SK-N-SH treated with all-trans-retinoic acid at 6 μM for 48 hours (cell line): ENCODE data around the gene ZNF140.

ENCODE experiments used
- ARNTL ChIP-seq: fragments of 450-650 bp; formaldehyde crosslinking; IDR thresholded peaks from 2 replicates; pipeline ENCODE4 v1.5.0; 2020; ENCODE audit warnings: low read depth, mild to moderate bottlenecking, moderate library complexity, borderline replicate concordance
- BACH2 ChIP-seq: fragments of 250-450 bp; sonication (Bioruptor Pico); IDR thresholded peaks from 2 replicates; pipeline ENCODE4 v1.9.0; 2021; ENCODE audit warnings: mild to moderate bottlenecking, borderline replicate concordance
- ESRRG ChIP-seq: fragments of 250-450 bp; sonication (Bioruptor Pico); IDR thresholded peaks from 2 replicates; pipeline ENCODE4 v1.6.1; 2021; ENCODE audit warnings: mild to moderate bottlenecking
- OSR1 ChIP-seq: fragments of 250-450 bp; sonication (Bioruptor Pico); IDR thresholded peaks from 2 replicates; pipeline ENCODE4 v1.8.0; 2022; ENCODE audit warnings: moderate library complexity, mild to moderate bottlenecking, inconsistent platforms
- PPARA ChIP-seq: fragments of 250-450 bp; sonication (Bioruptor Pico); IDR thresholded peaks from 2 replicates; pipeline ENCODE4 v1.5.0; 2020; ENCODE audit warnings: mild to moderate bottlenecking, borderline replicate concordance
- SNAI2 ChIP-seq: fragments of 250-450 bp; sonication (Bioruptor Pico); IDR thresholded peaks from 2 replicates; pipeline ENCODE4 v1.5.0; 2020; ENCODE audit warnings: mild to moderate bottlenecking, moderate library complexity
- TOX ChIP-seq: fragments of 250-450 bp; sonication (Bioruptor Pico); IDR thresholded peaks from 2 replicates; pipeline ENCODE4 v1.8.0; 2021; ENCODE audit warnings: mild to moderate bottlenecking, moderate library complexity, borderline replicate concordance
- ZFP3 ChIP-seq: fragments of 250-450 bp; sonication (Bioruptor Pico); IDR thresholded peaks from 2 replicates; pipeline ENCODE4 v1.5.0; 2020; ENCODE audit warnings: mild to moderate bottlenecking, moderate library complexity
- ZFP30 ChIP-seq: fragments of 450-650 bp; formaldehyde crosslinking; IDR thresholded peaks from 2 replicates; pipeline ENCODE4 v1.5.0; 2022; ENCODE audit warnings: mild to moderate bottlenecking, moderate library complexity
- ZNF565 ChIP-seq: fragments of 450-650 bp; formaldehyde crosslinking; conservative IDR thresholded peaks from 2 replicates; pipeline ENCODE4 v1.5.0; 2020; ENCODE audit warnings: low read depth, mild to moderate bottlenecking, moderate library complexity
- TF ChIP-seq, protein P1 (sequence below): fragments of 250-450 bp; sonication (Bioruptor Pico); IDR thresholded peaks from 2 replicates; pipeline ENCODE4 v1.5.1; 2020; ENCODE audit warnings: low read depth, mild to moderate bottlenecking, moderate library complexity
- TF ChIP-seq, protein P2 (sequence below): fragments of 250-450 bp; sonication (Bioruptor Pico); IDR thresholded peaks from 2 replicates; pipeline ENCODE4 v1.8.0; 2020; ENCODE audit warnings: mild to moderate bottlenecking, moderate library complexity, borderline replicate concordance
- TF ChIP-seq, protein P3 (sequence below): fragments of 250-450 bp; sonication (Bioruptor Pico); IDR thresholded peaks from 2 replicates; pipeline ENCODE4 v1.8.0; 2021; ENCODE audit warnings: low read depth, mild to moderate bottlenecking, moderate library complexity, borderline replicate concordance

DNA sequence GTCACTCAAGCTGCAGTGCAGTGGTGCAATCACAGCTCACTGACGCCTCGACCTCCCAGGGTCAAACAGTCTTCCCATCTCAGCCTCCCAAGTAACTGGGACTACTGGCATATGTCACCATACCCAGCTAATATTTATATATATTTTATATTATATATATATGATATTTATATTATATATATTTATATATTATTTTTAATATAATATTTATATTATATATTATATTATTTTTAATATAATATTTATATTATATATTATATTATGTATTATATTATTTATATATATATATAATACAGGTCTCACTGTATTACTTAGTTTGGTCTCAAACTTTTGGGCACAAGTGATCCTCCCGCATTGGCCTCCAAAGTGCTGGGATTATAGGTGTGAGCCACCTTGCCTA is 34.0 kb upstream of the ZNF140 start:
- TF ChIP-seq ZFP30 (no peak), OSR1 (CRISPR knock-in tag) (no peak), BACH2 (CRISPR knock-in tag) (no peak), SNAI2 (CRISPR knock-in tag) (no peak), ARNTL (no peak), ZFP3 (no peak), TOX (CRISPR knock-in tag) (no peak), PPARA (CRISPR knock-in tag) (no peak), ESRRG (CRISPR knock-in tag) (no peak), ZNF565 (no peak)
- TF ChIP-seq, protein P1, sequence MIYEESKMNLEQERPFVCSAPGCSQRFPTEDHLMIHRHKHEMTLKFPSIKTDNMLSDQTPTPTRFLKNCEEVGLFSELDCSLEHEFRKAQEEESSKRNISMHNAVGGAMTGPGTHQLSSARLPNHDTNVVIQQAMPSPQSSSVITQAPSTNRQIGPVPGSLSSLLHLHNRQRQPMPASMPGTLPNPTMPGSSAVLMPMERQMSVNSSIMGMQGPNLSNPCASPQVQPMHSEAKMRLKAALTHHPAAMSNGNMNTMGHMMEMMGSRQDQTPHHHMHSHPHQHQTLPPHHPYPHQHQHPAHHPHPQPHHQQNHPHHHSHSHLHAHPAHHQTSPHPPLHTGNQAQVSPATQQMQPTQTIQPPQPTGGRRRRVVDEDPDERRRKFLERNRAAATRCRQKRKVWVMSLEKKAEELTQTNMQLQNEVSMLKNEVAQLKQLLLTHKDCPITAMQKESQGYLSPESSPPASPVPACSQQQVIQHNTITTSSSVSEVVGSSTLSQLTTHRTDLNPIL (CRISPR knock-in tag): no peak
- TF ChIP-seq, protein P2, sequence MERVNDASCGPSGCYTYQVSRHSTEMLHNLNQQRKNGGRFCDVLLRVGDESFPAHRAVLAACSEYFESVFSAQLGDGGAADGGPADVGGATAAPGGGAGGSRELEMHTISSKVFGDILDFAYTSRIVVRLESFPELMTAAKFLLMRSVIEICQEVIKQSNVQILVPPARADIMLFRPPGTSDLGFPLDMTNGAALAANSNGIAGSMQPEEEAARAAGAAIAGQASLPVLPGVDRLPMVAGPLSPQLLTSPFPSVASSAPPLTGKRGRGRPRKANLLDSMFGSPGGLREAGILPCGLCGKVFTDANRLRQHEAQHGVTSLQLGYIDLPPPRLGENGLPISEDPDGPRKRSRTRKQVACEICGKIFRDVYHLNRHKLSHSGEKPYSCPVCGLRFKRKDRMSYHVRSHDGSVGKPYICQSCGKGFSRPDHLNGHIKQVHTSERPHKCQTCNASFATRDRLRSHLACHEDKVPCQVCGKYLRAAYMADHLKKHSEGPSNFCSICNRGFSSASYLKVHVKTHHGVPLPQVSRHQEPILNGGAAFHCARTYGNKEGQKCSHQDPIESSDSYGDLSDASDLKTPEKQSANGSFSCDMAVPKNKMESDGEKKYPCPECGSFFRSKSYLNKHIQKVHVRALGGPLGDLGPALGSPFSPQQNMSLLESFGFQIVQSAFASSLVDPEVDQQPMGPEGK: no peak
- TF ChIP-seq, protein P3, sequence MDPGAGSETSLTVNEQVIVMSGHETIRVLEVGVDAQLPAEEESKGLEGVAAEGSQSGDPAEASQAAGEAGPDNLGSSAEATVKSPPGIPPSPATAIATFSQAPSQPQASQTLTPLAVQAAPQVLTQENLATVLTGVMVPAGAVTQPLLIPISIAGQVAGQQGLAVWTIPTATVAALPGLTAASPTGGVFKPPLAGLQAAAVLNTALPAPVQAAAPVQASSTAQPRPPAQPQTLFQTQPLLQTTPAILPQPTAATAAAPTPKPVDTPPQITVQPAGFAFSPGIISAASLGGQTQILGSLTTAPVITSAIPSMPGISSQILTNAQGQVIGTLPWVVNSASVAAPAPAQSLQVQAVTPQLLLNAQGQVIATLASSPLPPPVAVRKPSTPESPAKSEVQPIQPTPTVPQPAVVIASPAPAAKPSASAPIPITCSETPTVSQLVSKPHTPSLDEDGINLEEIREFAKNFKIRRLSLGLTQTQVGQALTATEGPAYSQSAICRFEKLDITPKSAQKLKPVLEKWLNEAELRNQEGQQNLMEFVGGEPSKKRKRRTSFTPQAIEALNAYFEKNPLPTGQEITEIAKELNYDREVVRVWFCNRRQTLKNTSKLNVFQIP (CRISPR knock-in tag): no peak
